K562 (cell line): ENCODE data around the gene RAB3GAP2.

Experiments
- HDAC3 ChIP-seq: fragments of 450-650 bp; IDR thresholded peaks from 2 replicates; pipeline ENCODE4 v1.6.1; 2018; ENCODE audit warnings: borderline replicate concordance, mild to moderate bottlenecking, moderate library complexity; ENCODE audit not compliant: partially characterized antibody
- RBFOX2 ChIP-seq: fragments of 200-400 bp; formaldehyde crosslinking; IDR thresholded peaks from 2 replicates; pipeline ENCODE4 v1.6.1; 2017; ENCODE audit warnings: low read depth, mild to moderate bottlenecking, low read length, moderate library complexity
- TAF15 ChIP-seq: fragments of 200-400 bp; formaldehyde crosslinking; IDR thresholded peaks from 2 replicates; pipeline ENCODE4 v1.6.1; 2017; ENCODE audit warnings: mild to moderate bottlenecking, low read depth, low read length, moderate library complexity
- ZFP36 ChIP-seq: fragments of 150-350 bp; IDR thresholded peaks from 2 replicates; pipeline ENCODE4 v1.6.1; 2018; ENCODE audit warnings: low read length, low read depth; ENCODE audit not compliant: partially characterized antibody

- TF ChIP-seq RBFOX2, result no peak
- no peak for TF ChIP-seq HDAC3
- no peak for TF ChIP-seq TAF15
- no peak for TF ChIP-seq ZFP36
Measured at GRCh38 chr1:220127076-220127475, 145.2 kb downstream of the RAB3GAP2 start.
